ENCODE results near the gene TTLL8. TPM values are rescaled to one million over a fixed set of nuclear protein-coding genes. Genes with fewer than 3 reads are reported as not detected.

Gene TTLL8
- total and polyA plus RNA-seq, 9 donors = not detected

- Histone ChIP-seq H3K4me1 (ENCODE audit: insufficient read depth) (peaks cover 14% of the 10 kb centered on the region), H3K27me3 (no peaks in the 10 kb centered on the region), H3K4me3 (no peak overlapping the region), H3K27ac (no peak overlapping the region), H3K36me3 (no peaks in the 10 kb centered on the region), H3K9me3 (no peaks in the 10 kb centered on the region)
- DNase-seq = peak; percentile 38 to 61 (median 58)
- intact Hi-C loops (cut with DNase I) = loop anchor here in 2 of 4 donors (5.0 kb wide), 2 partner anchors 35 to 40 kb away; no protein-coding TSS in a partner anchor
- 40 to 47% (median 45%) methylated on average over 37 to 45 of the region's 45 CpGs for WGBS, 3 donors
- TF ChIP-seq POLR2A (IDR thresholded peaks at IDR 0.05) (no peak), CTCF (IDR thresholded peaks at IDR 0.05) (no peak), EP300 (IDR thresholded peaks at IDR 0.05) (no peak)
These were observed 85.7 kb downstream of the TTLL8 start for GRCh38 chr22:49972163-49973017.

GRCh38 chr22:49971232-49972162, 86.6 kb downstream of the TTLL8 start:
- TF ChIP-seq EP300 (IDR thresholded peaks at IDR 0.05) = no peak
- peak in 1 of 3 donors; percentile 7 for TF ChIP-seq CTCF (IDR thresholded peaks at IDR 0.05)
- no peaks in the 10 kb centered on the region for H3K36me3 ChIP-seq
- no peaks in the 10 kb centered on the region for H3K9me3 ChIP-seq
- 5 to 12% (median 7%) methylated on average over 30 to 81 of the region's 81 CpGs for WGBS, 3 donors
- intact Hi-C loops (cut with DNase I) = loop anchor here in 2 of 4 donors (5.0 kb wide), 2 partner anchors 34 to 39 kb away; no protein-coding TSS in a partner anchor
- H3K27me3 ChIP-seq = no peaks in the 10 kb centered on the region
- H3K4me3 ChIP-seq = peak overlapping the region; percentile 53
- H3K27ac ChIP-seq = peak overlapping the region in 1 of 2 donors; percentile 30
- H3K4me1 ChIP-seq (ENCODE audit: insufficient read depth) = peaks cover 23% of the 10 kb centered on the region
- DNase-seq = peak; percentile 85 to 93 (median 87)

GRCh38 chr22:49970528-49971231, 87.4 kb downstream of the TTLL8 start:
- Histone ChIP-seq H3K27ac (peak overlapping the region in 1 of 2 donors; percentile 30), H3K9me3 (no peaks in the 10 kb centered on the region), H3K27me3 (no peaks in the 10 kb centered on the region), H3K4me1 (ENCODE audit: insufficient read depth) (peaks cover 28% of the 10 kb centered on the region), H3K4me3 (peak overlapping the region; percentile 53), H3K36me3 (no peaks in the 10 kb centered on the region)
- TF ChIP-seq POLR2A (IDR thresholded peaks at IDR 0.05) (peak; percentile 73), EP300 (IDR thresholded peaks at IDR 0.05) (peak; percentile 51), CTCF (IDR thresholded peaks at IDR 0.05) (no peak)
- intact Hi-C loops (cut with DNase I) = loop anchor here in 2 of 4 donors (5.0 kb wide), 2 partner anchors 33 to 38 kb away; no protein-coding TSS in a partner anchor
- peak; percentile 87 to 93 (median 89) for DNase-seq
- 10 to 19% (median 10%) methylated on average over 15 to 32 of the region's 32 CpGs for WGBS, 3 donors
